Testis (tissue), 3 donors: ENCODE data around the gene KIF26B. TPM values are rescaled to one million over a fixed set of nuclear protein-coding genes. Genes with fewer than 3 reads are reported as not detected.

Source experiments
- DNase-seq: peaks from one replicate; pipeline ENCODE4 v3.0.0-alpha.2; 2019
- H3K27ac ChIP-seq, 2 donors: fragments of 200-600 bp; sonication (generic); one replicate each; pipeline ENCODE4 v1.5.1; 2019
- H3K27me3 ChIP-seq: fragments of 200-600 bp; sonication (generic); one replicate; pipeline ENCODE4 v1.5.1; 2019
- H3K36me3 ChIP-seq: fragments of 200-600 bp; sonication (generic); one replicate; pipeline ENCODE4 v1.5.1; 2017; ENCODE audit warnings: low read depth; ENCODE audit errors: missing control alignments
- H3K4me1 ChIP-seq: fragments of 200-600 bp; sonication (generic); one replicate; pipeline ENCODE4 v1.5.1; 2019
- H3K4me3 ChIP-seq, 2 donors: fragments of 200-600 bp; sonication (generic); one replicate each; pipeline ENCODE4 v1.5.1; 2017 to 2019
- H3K9me3 ChIP-seq: fragments of 200-600 bp; sonication (generic); one replicate; pipeline ENCODE4 v1.5.1; 2017
- CTCF ChIP-seq, 3 experiments: fragments of 450-650 bp in 2 of 3; fragments of 200-600 bp in 1 of 3; sonication (generic) in 1 of 3; IDR thresholded peaks; one replicate each; pipeline ENCODE4 v1.5.1; 2016 to 2019; ENCODE audit warnings: antibody characterized with exemption in 3 of 3, mild to moderate bottlenecking in 2 of 3, moderate library complexity in 1 of 3
- POLR2A ChIP-seq: fragments of 450-650 bp; IDR thresholded peaks from one replicate; pipeline ENCODE4 v1.6.1; 2017; ENCODE audit warnings: antibody characterized with exemption, mild to moderate bottlenecking, moderate library complexity
- WGBS, 2 donors: methylation state at CpG; one replicate each; pipeline ENCODE4 v1.1.5; 2018; 5-methylcytosine and 5-hydroxymethylcytosine counted together
- intact Hi-C: fragments of 100-400 bp; cut with DNase I; formaldehyde crosslinking; loops from one replicate; pipeline ENCODE4 v1.15.1; 2023; ENCODE audit warnings: low total_unique reads
- polyA plus RNA-seq: library from polyadenylated mRNA; stranded (reverse); fragments of 350-450 nt; fragmentation: Illumina TruSeq; extraction: RNeasy Lipid Tissue Mini Kit (QIAGEN cat#74804); gene quantifications from one replicate; pipeline ENCODE4 v1.2.3, GENCODE V29; 2014; ENCODE audit warnings: low read depth, low replicate concordance; ENCODE audit not compliant: insufficient read depth
- total RNA-seq, 2 donors: library from RNA; depleted of rRNA; stranded (reverse); fragments of >200 nt; gene quantifications; one replicate each; pipeline ENCODE4 v1.2.3, GENCODE V29; 2016

The KIF26B gene
- total and polyA plus RNA-seq, 3 donors from 2014 or later = 3.0 to 4.8 (median 3.1) TPM

GRCh38 chr1:245615001-245615400 is 460.2 kb downstream of the KIF26B start:
- H3K27me3 ChIP-seq = no peaks in the 10 kb centered on the region
- no peak overlapping the region for H3K27ac ChIP-seq
- intact Hi-C loops = no loop called here
- H3K9me3 ChIP-seq = no peaks in the 10 kb centered on the region
- H3K4me3 ChIP-seq = no peak overlapping the region
- peaks cover 4% of the 10 kb centered on the region for H3K4me1 ChIP-seq
- TF ChIP-seq POLR2A (no peak), CTCF (IDR thresholded peaks at IDR 0.05) (no peak)
- WGBS, 2 donors = 45 to 49% methylated on average over 4 of the region's 4 CpGs
- no peak for DNase-seq
- no peaks in the 10 kb centered on the region for H3K36me3 ChIP-seq

GRCh38 chr1:245621589-245621988 is 466.8 kb downstream of the KIF26B start:
- DNase-seq = no peak
- Histone ChIP-seq H3K9me3 (no peaks in the 10 kb centered on the region), H3K27me3 (no peaks in the 10 kb centered on the region), H3K4me1 (no peaks in the 10 kb centered on the region), H3K27ac (no peak overlapping the region), H3K36me3 (no peaks in the 10 kb centered on the region), H3K4me3 (no peak overlapping the region)
- intact Hi-C loops = no loop called here
- 92 to 93% methylated on average over 5 of the region's 5 CpGs for WGBS, 2 donors
- TF ChIP-seq CTCF (IDR thresholded peaks at IDR 0.05) = no peak
- no peak for TF ChIP-seq POLR2A

GRCh38 chr1:245622332-245623014 is 467.7 kb downstream of the KIF26B start:
- WGBS, 2 donors = 88 to 89% methylated on average over 18 of the region's 18 CpGs
- Histone ChIP-seq H3K9me3 (no peaks in the 10 kb centered on the region), H3K4me1 (no peaks in the 10 kb centered on the region), H3K4me3 (no peak overlapping the region), H3K36me3 (no peaks in the 10 kb centered on the region), H3K27ac (no peak overlapping the region), H3K27me3 (no peaks in the 10 kb centered on the region)
- TF ChIP-seq CTCF (IDR thresholded peaks at IDR 0.05) = no peak
- no peak for TF ChIP-seq POLR2A
- no peak for DNase-seq
- intact Hi-C loops = no loop called here

GRCh38 chr1:245641384-245641783 is 486.6 kb downstream of the KIF26B start:
- no peaks in the 10 kb centered on the region for H3K27me3 ChIP-seq
- no peak overlapping the region for H3K4me3 ChIP-seq
- intact Hi-C loops = no loop called here
- no peak for DNase-seq
- H3K4me1 ChIP-seq = no peaks in the 10 kb centered on the region
- WGBS, 2 donors = 97 to 100% methylated on average over 1 of the region's 1 CpG
- no peaks in the 10 kb centered on the region for H3K9me3 ChIP-seq
- H3K27ac ChIP-seq = no peak overlapping the region
- no peaks in the 10 kb centered on the region for H3K36me3 ChIP-seq
- TF ChIP-seq CTCF (IDR thresholded peaks at IDR 0.05) (no peak), POLR2A (no peak)

GRCh38 chr1:245645406-245645805 is 490.6 kb downstream of the KIF26B start:
- no peak for TF ChIP-seq POLR2A
- TF ChIP-seq CTCF (IDR thresholded peaks at IDR 0.05) = no peak
- no peak overlapping the region for H3K4me3 ChIP-seq
- WGBS, 2 donors = 87 to 88% methylated on average over 4 of the region's 4 CpGs
- intact Hi-C loops = no loop called here
- H3K27me3 ChIP-seq = no peaks in the 10 kb centered on the region
- DNase-seq = no peak
- H3K9me3 ChIP-seq = no peaks in the 10 kb centered on the region
- no peaks in the 10 kb centered on the region for H3K36me3 ChIP-seq
- no peak overlapping the region for H3K27ac ChIP-seq
- no peaks in the 10 kb centered on the region for H3K4me1 ChIP-seq
